NCI-H526 (cell line): ENCODE results near the gene PLA2R1.
"Not testable (repeated sequence)": the region's sequence is repeated elsewhere in the genome, so short reads cannot be mapped to it uniquely, and the experiment has no call there.

Source experiments
- DNase-seq, 2 experiments: peaks; one replicate each; lab custom pipeline; 2025; lab: John Stamatoyannopoulos, UW

Gene PLA2R1

DNA sequence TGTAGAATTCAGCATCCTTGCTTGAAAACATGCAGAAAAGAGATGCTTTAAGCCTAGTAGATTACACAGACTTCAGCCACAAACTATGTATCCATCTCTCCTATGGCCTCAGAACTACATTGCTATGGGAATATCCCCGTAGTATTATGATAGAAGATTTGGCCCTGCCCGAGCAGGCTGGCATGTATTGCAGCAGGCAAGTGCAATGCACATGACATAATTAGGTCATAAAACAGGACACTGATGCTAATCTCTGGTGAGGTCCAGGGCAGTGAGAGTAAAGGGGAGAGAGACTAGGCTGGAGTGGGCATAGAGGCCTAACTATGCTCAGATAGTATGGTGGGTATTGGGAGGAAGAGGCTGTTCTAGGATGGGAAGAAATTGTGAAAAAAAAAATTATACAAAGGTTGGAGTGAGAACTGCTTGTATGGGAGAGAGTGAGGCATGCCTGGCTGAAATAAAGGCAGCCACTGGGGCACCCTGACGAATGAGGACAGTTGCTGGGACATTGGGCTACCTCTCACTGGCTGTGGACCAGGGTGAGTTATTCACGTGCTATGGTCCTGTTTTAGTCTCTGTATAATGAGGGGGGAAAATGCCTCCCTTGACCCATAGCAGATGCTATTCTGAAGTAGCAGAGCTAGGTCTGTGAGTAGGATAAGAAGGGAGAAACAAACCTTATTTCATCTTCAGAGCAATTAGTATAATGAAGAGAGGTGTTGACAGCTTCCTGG is 1.6 kb upstream of the PLA2R1 start:
- peak in 1 of 2 experiments; percentile 32 for DNase-seq

- DNase-seq, result peak in 1 of 2 experiments; percentile 38
Observed at GRCh38 chr2:160063271-160063670, 856 bp upstream of the PLA2R1 start.

DNA sequence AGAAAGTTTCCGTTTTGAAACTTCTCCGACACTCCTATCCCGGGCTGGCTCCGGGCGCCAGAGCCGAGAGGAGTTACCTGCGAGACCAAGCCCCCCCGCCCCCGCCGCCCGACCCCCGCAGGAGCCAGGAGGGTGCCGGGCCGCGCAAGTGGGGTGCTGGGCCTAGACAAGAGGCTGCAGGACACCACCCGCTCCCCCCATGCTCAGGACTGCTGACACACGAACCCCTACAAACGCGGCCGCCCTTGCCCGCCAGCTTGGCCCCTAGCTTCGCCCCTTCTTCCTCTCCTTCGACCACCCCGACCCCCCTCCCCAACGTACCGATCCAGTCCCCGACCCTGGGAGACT is 497 bp downstream of the PLA2R1 start:
- DNase-seq, result no peak

DNA sequence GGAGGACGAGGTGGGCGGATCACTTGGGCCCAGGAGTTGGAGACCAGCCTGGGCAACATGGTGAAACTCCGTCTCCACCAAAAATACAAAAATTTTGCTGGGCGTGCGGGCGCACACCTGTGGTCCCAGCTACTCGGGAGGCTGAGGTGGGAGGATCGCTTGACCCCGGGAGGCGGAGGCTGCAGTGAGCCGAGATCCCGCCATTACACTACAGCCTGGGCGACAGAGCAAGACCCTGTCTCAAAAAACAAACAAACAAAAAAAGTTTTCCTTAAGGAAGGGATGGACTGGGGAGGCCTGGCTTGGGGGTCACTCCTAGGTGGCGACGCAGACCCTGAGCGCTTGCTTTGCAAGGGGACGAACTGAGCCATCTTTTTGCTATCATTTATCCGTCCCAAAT is 882 bp downstream of the PLA2R1 start:
- DNase-seq, result no peak

DNA sequence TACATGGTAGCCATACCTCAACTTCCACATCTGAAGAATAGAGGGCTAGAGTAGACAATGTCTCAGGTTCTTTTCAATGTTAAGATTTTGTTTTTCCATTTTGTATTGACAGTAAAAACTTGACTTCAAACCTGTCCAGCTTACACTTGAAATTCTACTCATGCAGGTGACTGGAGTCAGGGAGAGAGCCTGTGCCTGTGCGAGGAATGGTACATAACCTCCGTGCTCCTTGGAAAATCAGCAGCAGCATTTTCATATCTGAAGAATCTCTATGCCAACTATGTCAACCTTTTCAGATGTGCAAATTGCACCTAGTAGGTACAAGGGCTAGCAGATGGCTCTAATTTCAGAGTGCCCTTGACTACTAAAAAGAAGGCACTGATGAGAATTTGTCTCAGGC is 2.1 kb downstream of the PLA2R1 start:
- DNase-seq, result no peak

GRCh38 chr2:160057356-160057755 is 5.1 kb downstream of the PLA2R1 start:
- DNase-seq, result no peak

- no peak for DNase-seq
Observed at GRCh38 chr2:160055726-160056108, 6.7 kb downstream of the PLA2R1 start.

GRCh38 chr2:160054984-160055725 is 7.3 kb downstream of the PLA2R1 start:
- no peak for DNase-seq

GRCh38 chr2:160053946-160054345 is 8.5 kb downstream of the PLA2R1 start:
- no peak for DNase-seq

- no peak for DNase-seq
Observed at GRCh38 chr2:160052531-160052930, 9.9 kb downstream of the PLA2R1 start.

- no peak for DNase-seq
Observed at GRCh38 chr2:160051371-160051800, 11.0 kb downstream of the PLA2R1 start.

GRCh38 chr2:160050147-160050546 is 12.3 kb downstream of the PLA2R1 start:
- DNase-seq, result no peak

DNA sequence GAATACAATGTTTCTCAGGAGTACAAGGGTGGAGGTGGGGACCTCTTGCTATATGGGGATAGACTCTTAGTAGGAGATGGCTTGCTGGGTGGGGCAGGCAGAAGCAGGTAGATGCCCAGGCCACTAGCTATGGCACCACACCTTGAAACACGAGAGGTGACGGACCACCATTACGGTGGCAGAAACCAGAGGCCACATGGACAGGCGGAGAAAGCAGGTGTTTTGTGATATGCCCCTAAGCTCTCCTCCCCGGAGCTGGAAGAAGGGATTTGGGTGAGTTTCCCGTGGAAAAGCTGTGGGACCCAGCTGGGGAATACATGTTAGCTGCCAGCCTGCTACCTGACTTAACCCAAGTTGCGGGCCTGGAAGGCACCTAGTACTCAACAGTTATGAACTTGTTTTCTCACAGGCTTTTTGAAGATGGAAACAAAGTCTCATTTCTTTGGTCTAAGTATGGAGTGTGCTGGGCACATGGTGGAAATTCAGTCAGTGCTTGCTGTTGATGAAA is 16.7 kb downstream of the PLA2R1 start:
- no peak for DNase-seq

DNA sequence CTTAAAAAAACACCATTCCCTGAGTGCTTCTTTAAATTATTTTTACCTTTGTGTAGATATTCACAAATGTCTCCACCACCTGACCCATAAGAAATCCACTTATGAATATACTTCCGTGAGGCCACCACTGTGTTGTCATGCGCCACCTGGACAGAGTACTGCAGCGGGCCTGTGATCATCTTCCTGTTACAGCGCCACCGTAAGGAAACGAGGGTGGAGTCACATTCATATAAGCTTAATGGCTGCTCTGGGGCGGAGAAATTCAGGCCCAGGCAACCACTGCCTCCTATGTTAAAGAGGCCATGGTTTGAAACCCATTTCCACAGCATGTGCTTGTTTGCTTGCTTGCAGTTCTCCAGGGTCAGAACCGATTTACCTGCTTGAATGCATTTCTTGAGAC is 17.7 kb downstream of the PLA2R1 start:
- peak; percentile 97 to 99 for DNase-seq

- no peak for DNase-seq
Observed at GRCh38 chr2:160043265-160043664, 19.1 kb downstream of the PLA2R1 start.

DNA sequence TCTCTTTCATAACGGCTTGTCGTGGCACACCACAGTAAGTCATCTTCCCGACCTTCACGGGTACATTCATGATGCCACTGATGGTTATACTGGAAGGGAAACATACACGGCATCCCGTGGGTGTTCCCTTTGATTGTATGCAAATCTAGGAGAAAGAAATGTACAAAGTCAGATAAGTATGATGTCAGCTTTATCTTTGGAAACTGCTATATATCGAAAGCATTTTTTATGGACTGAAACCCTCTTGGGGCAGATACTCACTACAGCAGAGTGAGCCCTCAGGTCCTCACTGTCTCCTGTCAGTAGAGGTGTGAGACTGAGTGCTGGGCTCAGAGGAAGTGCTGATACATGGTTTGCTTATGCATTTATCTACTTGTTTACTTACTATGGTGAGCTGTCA is 20.4 kb downstream of the PLA2R1 start:
- DNase-seq, result peak in 1 of 2 experiments; percentile 21

DNA sequence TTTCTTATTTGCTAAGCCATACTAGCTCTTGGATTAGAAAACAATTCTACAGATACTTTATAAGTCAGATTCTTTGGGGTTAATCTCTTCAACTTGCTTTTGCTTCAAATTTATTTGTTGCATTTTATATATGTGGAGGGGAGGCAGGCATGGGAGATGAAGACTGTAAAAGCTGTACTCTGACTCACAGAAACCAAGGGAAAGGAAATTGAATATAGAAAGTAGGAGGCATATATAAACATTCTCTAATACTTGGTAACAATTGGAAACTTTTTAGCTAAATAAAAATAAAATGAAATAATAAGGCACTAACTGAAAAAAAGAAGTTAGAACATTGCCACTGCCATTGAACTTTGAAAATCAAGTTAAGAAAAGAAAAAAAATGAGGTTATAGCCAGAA is 21.3 kb downstream of the PLA2R1 start:
- DNase-seq, result no peak

DNA sequence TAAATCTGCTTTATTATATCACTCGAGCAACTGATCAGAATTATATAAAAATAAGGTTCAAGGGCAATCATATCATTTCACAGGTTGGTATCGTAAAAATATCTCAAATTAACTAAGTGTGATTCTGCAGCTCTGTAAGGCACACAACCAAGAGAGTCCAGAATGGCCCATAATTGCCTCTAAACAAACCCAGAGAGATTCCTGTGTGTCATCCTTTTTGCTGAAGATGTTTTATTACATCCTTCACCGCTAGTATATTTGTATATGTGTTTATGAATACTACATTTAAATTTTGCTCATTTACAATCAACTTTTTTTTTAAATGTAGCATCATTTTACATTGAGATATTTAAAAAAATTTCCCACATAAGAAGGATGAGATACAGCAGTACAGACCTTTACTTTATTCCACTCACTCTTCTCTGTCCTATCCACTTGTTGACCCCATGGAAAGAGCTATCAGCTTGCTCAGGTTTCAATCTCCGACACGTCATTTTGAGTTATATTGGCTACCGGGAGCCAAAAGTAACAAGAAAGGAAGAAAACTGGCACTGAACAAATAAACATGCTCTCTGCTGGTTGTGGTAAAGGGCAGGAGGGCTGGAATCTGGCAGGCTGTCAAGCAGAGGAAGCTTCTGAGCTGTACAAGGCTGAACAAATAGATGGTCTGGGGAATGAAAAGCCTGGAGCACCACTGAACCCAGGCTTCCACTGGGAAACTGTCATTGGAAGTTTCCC is 23.1 kb downstream of the PLA2R1 start:
- DNase-seq, result no peak

GRCh38 chr2:160038662-160039061 is 23.8 kb downstream of the PLA2R1 start:
- DNase-seq, result not testable (repeated sequence)

GRCh38 chr2:160036736-160037135 is 25.7 kb downstream of the PLA2R1 start:
- DNase-seq, result no peak

DNA sequence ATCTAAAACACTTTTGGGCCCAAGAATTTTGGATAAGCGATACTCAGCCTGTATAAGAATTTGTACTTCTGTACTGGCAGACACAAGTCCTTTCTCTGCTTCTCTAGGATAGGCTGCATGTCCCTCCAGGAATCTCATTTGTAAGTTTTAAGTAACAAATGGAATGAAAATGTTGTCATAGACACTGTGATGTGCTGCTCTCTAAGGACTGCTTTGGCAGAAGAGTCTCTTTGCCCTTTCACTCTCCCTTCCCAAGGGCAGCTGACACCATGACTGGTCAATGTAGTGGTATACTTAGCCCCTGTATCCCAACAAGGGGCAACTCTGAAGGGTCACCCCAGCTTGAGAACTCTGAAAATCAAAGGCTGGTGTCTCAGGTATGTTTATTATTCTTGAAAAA is 27.3 kb downstream of the PLA2R1 start:
- no peak for DNase-seq

- no peak for DNase-seq
Observed at GRCh38 chr2:160034396-160034795, 28.0 kb downstream of the PLA2R1 start.
